IgD-negative memory B cell (primary cell): ENCODE data around the gene ASCL5. TPM values are rescaled to one million over a fixed set of nuclear protein-coding genes. Genes with fewer than 3 reads are reported as not detected.

ENCODE experiments used
- H3K27ac Mint-ChIP-seq, 3 donors: one replicate each; pipeline ENCODE4 v1.8.0; 2020 to 2022; ENCODE audit warnings: mild to moderate bottlenecking in 3 of 3, mixed read lengths in 3 of 3, moderate library complexity in 1 of 3
- H3K27me3 Mint-ChIP-seq: one replicate; pipeline ENCODE4 v1.8.0; 2021; ENCODE audit warnings: mixed read lengths
- H3K36me3 Mint-ChIP-seq: one replicate; pipeline ENCODE4 v1.8.0; 2020; ENCODE audit warnings: mild to moderate bottlenecking, mixed read lengths
- H3K4me1 Mint-ChIP-seq, 3 donors: one replicate each; pipeline ENCODE4 v1.8.0; 2020 to 2022; ENCODE audit warnings: mixed read lengths in 3 of 3, mild to moderate bottlenecking in 1 of 3
- H3K4me3 Mint-ChIP-seq, 4 donors: one replicate each; pipeline ENCODE4 v1.8.0; 2020 to 2022; ENCODE audit warnings: mild to moderate bottlenecking in 4 of 4, mixed read lengths in 4 of 4, moderate library complexity in 3 of 4
- H3K9me3 Mint-ChIP-seq, 3 donors: one replicate each; pipeline ENCODE4 v1.8.0; 2020 to 2021; ENCODE audit warnings: mixed read lengths in 3 of 3, mild to moderate bottlenecking in 1 of 3
- polyA plus RNA-seq: library from polyadenylated mRNA; unstranded; fragments of 300-500 nt; fragmentation: Illumina TruSeq; gene quantifications from one replicate; pipeline ENCODE4 v1.2.3, GENCODE V29; 2021

ASCL5 gene
- polyA plus RNA-seq, 1 donor from 2014 or later, result not detected

GRCh38 chr1:201113451-201114244 lies 13.3 kb downstream of the ASCL5 start:
- peak overlapping the region in 1 of 3 donors; percentile 90 for H3K27ac Mint-ChIP-seq
- H3K36me3 Mint-ChIP-seq, result peaks cover 2% of the 10 kb centered on the region
- peaks cover 2 to 7% (median 2%) of the 10 kb centered on the region in 3 donors for H3K4me1 Mint-ChIP-seq
- peak overlapping the region; percentile 69 to 94 (median 86) for H3K4me3 Mint-ChIP-seq
- H3K9me3 Mint-ChIP-seq, result no peaks in the 10 kb centered on the region
- peaks cover 32% of the 10 kb centered on the region for H3K27me3 Mint-ChIP-seq

- H3K4me1 Mint-ChIP-seq, result peaks cover 2 to 7% (median 2%) of the 10 kb centered on the region in 3 donors
- no peak overlapping the region for H3K27ac Mint-ChIP-seq
- H3K9me3 Mint-ChIP-seq, result no peaks in the 10 kb centered on the region
- peaks cover 32% of the 10 kb centered on the region for H3K27me3 Mint-ChIP-seq
- H3K4me3 Mint-ChIP-seq, result peak overlapping the region in 3 of 4 donors; percentile 45 to 61 (median 49)
- peaks cover 2% of the 10 kb centered on the region for H3K36me3 Mint-ChIP-seq
Observed at GRCh38 chr1:201112926-201113325, 14.1 kb downstream of the ASCL5 start.

GRCh38 chr1:201112173-201112731 lies 14.7 kb downstream of the ASCL5 start, which contains the start of gene CACNA1S:
Gene CACNA1S (minus strand): TSS chr1:201112426. CDS start chr1:201112339, 87 bp downstream.
- peaks cover 28% of the 10 kb centered on the region for H3K27me3 Mint-ChIP-seq

GRCh38 chr1:201111672-201112071 lies 15.3 kb downstream of the ASCL5 start:
- Mint-ChIP-seq H3K27me3 (peaks cover 26% of the 10 kb centered on the region), H3K36me3 (peaks cover 2% of the 10 kb centered on the region), H3K4me1 (peaks cover 2 to 7% (median 2%) of the 10 kb centered on the region in 3 donors), H3K9me3 (no peaks in the 10 kb centered on the region), H3K4me3 (no peak overlapping the region), H3K27ac (no peak overlapping the region)

More at GRCh38 chr1:201112173-201112731, 14.7 kb downstream of the ASCL5 start, which contains the start of gene CACNA1S:
- H3K36me3 Mint-ChIP-seq, result peaks cover 2% of the 10 kb centered on the region
- no peaks in the 10 kb centered on the region for H3K9me3 Mint-ChIP-seq
- H3K27ac Mint-ChIP-seq, result no peak within 1 kb of the TSS
- H3K4me3 Mint-ChIP-seq, result peak within 1 kb of the TSS; percentile 8 to 61 (median 47)
- peaks cover 2 to 7% (median 2%) of the 10 kb centered on the region in 3 donors for H3K4me1 Mint-ChIP-seq

GRCh38 chr1:201111156-201111555 lies 15.8 kb downstream of the ASCL5 start:
- Mint-ChIP-seq H3K36me3 (peaks cover 2% of the 10 kb centered on the region), H3K4me3 (no peak overlapping the region), H3K9me3 (no peaks in the 10 kb centered on the region)

GRCh38 chr1:201110616-201111015 lies 16.4 kb downstream of the ASCL5 start:
- Mint-ChIP-seq H3K4me1 (peaks cover 2 to 7% (median 2%) of the 10 kb centered on the region in 3 donors), H3K27me3 (peaks cover 18% of the 10 kb centered on the region), H3K4me3 (peak overlapping the region in 1 of 4 donors; percentile 52), H3K9me3 (no peaks in the 10 kb centered on the region), H3K36me3 (peaks cover 2% of the 10 kb centered on the region), H3K27ac (no peak overlapping the region)

More at GRCh38 chr1:201111156-201111555, 15.8 kb downstream of the ASCL5 start:
- Mint-ChIP-seq H3K27me3 (peaks cover 23% of the 10 kb centered on the region), H3K27ac (no peak overlapping the region), H3K4me1 (peaks cover 2 to 7% (median 2%) of the 10 kb centered on the region in 3 donors)

GRCh38 chr1:201110138-201110537 lies 16.8 kb downstream of the ASCL5 start:
- Mint-ChIP-seq H3K27me3 (peaks cover 17% of the 10 kb centered on the region), H3K4me3 (peak overlapping the region in 1 of 4 donors; percentile 52), H3K9me3 (no peaks in the 10 kb centered on the region), H3K27ac (no peak overlapping the region), H3K4me1 (peaks cover 2 to 7% (median 2%) of the 10 kb centered on the region in 3 donors), H3K36me3 (peaks cover 2% of the 10 kb centered on the region)

GRCh38 chr1:201109651-201110050 lies 17.3 kb downstream of the ASCL5 start:
- no peak overlapping the region for H3K4me3 Mint-ChIP-seq
- H3K36me3 Mint-ChIP-seq, result peaks cover 2% of the 10 kb centered on the region
- peaks cover 2 to 7% (median 2%) of the 10 kb centered on the region in 3 donors for H3K4me1 Mint-ChIP-seq

GRCh38 chr1:201108614-201109013 lies 18.4 kb downstream of the ASCL5 start:
- peaks cover 10% of the 10 kb centered on the region for H3K27me3 Mint-ChIP-seq
- H3K9me3 Mint-ChIP-seq, result no peaks in the 10 kb centered on the region
- H3K36me3 Mint-ChIP-seq, result no peaks in the 10 kb centered on the region
- H3K4me1 Mint-ChIP-seq, result no peaks in the 10 kb centered on the region
- H3K27ac Mint-ChIP-seq, result no peak overlapping the region
- no peak overlapping the region for H3K4me3 Mint-ChIP-seq

More at GRCh38 chr1:201109651-201110050, 17.3 kb downstream of the ASCL5 start:
- H3K27ac Mint-ChIP-seq, result no peak overlapping the region
- H3K9me3 Mint-ChIP-seq, result no peaks in the 10 kb centered on the region
- H3K27me3 Mint-ChIP-seq, result peaks cover 17% of the 10 kb centered on the region

- no peak overlapping the region for H3K4me3 Mint-ChIP-seq
- no peak overlapping the region for H3K27ac Mint-ChIP-seq
- H3K36me3 Mint-ChIP-seq, result no peaks in the 10 kb centered on the region
- H3K4me1 Mint-ChIP-seq, result no peaks in the 10 kb centered on the region
- H3K27me3 Mint-ChIP-seq, result no peaks in the 10 kb centered on the region
- H3K9me3 Mint-ChIP-seq, result no peaks in the 10 kb centered on the region
Observed at GRCh38 chr1:201105688-201106087, 21.3 kb downstream of the ASCL5 start.

GRCh38 chr1:201104141-201104540 lies 22.8 kb downstream of the ASCL5 start:
- Mint-ChIP-seq H3K27me3 (no peaks in the 10 kb centered on the region), H3K9me3 (no peaks in the 10 kb centered on the region), H3K36me3 (no peaks in the 10 kb centered on the region), H3K4me3 (no peak overlapping the region), H3K27ac (no peak overlapping the region), H3K4me1 (no peaks in the 10 kb centered on the region)

- H3K27me3 Mint-ChIP-seq, result no peaks in the 10 kb centered on the region
- no peaks in the 10 kb centered on the region for H3K4me1 Mint-ChIP-seq
- no peaks in the 10 kb centered on the region for H3K9me3 Mint-ChIP-seq
- no peak overlapping the region for H3K4me3 Mint-ChIP-seq
- H3K36me3 Mint-ChIP-seq, result no peaks in the 10 kb centered on the region
- no peak overlapping the region for H3K27ac Mint-ChIP-seq
Observed at GRCh38 chr1:201103666-201104065, 23.3 kb downstream of the ASCL5 start.

- H3K4me3 Mint-ChIP-seq, result no peak overlapping the region
- H3K27ac Mint-ChIP-seq, result no peak overlapping the region
- no peaks in the 10 kb centered on the region for H3K36me3 Mint-ChIP-seq
- peaks cover 0 to 4% (median 0%) of the 10 kb centered on the region in 3 donors for H3K4me1 Mint-ChIP-seq
- peaks cover 2% of the 10 kb centered on the region for H3K27me3 Mint-ChIP-seq
- no peaks in the 10 kb centered on the region for H3K9me3 Mint-ChIP-seq
Observed at GRCh38 chr1:201100169-201100930, 26.6 kb downstream of the ASCL5 start.

GRCh38 chr1:201098992-201099677 lies 27.8 kb downstream of the ASCL5 start:
- H3K4me1 Mint-ChIP-seq, result peaks cover 0 to 4% (median 0%) of the 10 kb centered on the region in 3 donors

More at GRCh38 chr1:201098992-201099677, 27.8 kb downstream of the ASCL5 start:
- Mint-ChIP-seq H3K4me3 (no peak overlapping the region), H3K9me3 (no peaks in the 10 kb centered on the region), H3K36me3 (no peaks in the 10 kb centered on the region), H3K27me3 (peaks cover 2% of the 10 kb centered on the region), H3K27ac (no peak overlapping the region)
